HG02642 (cell line): ENCODE results near the gene POPDC2.

Experiments
- ATAC-seq: cut with Tn5 transposase; IDR thresholded peaks from one replicate; pipeline ENCODE4 v1.9.1; 2021; ENCODE audit warnings: mild to moderate bottlenecking; ENCODE audit not compliant: unreplicated experiment, poor library complexity

Gene POPDC2

DNA sequence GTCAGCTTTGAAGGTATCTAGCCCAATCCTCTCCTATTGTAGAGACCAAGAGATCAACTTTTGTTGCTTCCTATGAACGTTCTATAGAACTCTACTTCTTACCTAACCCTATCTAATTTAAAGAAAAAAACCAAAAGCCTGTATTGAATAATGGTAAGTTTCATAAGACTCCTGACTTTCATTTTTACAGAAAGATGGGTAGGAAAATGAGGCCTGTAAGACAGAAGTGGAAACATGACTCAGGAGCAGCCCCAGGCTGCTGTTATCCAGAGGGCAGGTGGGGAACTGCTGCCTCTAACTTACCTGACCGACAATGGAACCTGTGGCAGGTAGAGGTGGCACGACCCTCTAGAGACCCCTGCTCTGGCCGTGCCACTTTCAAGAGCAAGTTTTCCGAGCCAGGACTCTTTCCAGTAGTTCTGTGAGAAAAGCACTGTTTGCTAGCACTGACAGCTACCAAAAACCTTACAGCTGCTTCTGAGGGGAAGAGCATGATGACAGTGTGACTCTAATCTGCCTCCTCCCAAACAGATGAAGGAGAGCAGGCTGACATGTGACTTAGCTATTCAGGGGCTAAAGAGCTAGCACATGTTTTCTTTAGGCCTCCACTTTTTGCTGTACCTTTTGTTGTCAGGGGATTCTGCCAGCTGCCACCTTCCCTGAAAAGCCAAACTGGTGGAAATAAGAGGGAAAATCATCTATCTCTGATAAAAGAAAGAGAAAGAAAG is 17.5 kb downstream of the POPDC2 start:
- no peak for ATAC-seq

DNA sequence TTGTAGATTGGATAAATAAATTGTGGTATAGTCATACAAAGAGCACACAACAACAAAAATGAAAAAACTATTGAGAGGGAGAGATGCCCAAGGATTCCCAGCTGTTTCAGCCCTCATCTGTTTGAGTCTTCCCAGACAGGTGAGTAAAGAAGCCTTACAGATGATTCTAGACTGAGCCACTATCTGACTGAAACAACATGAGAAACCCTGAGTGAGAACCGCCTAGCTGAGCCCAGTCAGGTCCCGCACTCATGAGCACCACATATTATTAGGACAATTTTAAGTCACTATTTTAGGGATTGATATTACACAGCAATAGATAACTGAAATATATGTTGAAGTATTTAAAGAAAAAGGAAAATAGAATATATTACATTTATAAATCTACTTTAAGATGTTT is 19.0 kb downstream of the POPDC2 start:
- ATAC-seq, result no peak

DNA sequence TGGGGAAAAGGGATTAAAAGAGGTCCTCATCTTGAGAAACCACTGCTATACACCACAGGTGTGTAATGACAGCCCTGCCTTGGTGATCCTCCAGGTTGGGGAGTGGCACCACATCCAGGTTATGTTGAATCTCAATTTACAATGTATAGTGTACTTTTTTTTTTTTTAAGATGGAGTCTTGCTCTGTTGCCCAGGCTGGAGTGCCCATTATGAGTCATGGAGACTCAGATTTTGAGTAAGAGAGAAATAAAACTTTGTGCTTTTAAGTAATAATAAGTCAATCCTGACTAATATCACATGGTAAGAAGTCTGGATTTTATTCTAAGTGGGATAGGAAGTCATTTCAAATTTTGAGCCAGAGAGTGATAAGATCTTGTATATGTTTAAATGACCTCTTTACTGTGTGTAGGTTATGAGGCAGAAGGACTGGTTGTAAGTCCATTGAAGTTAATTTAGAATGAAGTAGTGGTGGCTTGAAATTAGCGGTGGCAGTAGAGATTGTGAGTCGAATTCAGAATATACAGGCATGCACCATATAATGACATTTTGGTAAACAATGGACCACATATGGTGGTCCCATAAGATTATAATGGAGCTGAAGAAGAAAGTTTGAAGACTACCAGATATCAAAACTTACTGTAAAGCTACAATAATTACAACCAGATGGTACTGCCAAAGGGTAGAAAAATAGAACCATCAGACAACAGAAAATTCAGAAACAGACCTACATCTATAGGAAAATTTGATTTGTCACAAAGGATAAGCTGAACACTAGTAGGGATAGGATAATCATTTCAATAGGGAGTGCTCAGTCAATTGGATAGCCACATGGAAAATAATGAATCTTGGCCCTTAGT is 20.7 kb downstream of the POPDC2 start:
- ATAC-seq, result no peak

DNA sequence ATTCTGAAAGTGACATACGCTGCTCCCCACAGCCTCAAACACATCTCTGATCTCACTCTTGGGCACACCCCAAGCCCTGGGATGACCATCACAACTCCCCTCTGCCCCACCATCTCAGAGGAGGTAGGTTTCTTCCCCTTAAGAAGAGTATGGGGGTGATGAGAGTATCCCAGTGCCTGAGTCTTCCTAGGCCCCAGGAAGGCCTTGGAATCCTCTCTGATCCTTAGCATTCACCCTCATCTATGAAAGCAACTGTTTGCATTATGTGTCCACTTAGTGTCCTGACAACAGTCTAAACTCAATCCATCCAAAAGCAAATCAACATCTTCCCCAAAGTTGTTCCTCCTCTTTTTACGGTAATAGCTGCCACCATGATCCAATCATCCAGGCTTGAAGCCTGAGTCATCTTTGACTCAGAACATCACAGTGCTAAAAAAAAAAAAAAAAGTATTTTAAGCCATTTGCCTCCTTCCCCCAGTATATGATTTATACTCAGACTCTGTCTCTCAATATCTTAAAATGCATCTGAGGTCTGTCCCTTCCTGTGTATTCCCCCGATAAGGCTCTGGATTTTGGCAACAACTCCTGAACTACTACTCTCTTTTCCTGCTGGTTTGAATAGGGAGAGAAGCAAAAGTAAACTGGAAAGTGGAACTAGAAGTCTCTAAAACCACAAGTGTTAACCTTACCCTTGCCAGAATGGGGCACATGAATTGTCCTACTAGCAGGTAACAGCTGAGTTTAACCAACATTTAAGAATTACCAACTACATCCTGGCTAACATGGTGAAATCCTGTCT is 22.5 kb downstream of the POPDC2 start:
- ATAC-seq, result peak; percentile 38

DNA sequence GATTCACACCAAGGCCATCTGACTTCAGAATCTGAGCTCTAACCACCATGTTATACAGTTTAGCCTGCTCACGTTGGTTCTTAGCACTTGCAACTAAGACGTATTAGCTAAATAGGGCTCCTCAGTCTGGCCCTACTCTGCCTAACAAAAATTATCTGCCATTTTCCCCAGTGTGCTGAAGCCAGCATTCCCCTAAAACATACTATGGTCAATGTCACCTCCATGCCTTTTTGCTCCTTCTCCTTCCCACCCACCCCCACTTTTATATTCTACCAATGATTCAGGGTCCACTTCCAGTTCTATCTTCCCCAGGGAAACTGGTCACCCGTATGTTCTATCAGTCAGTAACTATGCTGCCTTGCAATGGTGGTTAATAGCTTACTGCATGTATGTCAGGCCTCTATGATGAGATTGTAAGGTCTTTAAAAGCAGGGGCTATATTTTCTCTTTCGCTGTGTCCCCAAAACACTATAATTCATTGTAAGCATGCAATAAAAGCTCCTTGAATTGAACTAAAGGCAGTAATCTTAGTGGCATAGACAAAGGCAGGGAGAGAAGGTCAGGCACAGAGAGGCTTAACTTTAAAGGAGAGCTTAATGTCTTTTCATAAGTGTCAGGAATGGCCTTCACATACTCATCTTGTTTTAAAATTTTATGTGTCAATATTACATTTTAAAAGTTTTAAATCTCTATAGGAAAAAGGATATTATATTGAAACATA is 23.3 kb downstream of the POPDC2 start:
- no peak for ATAC-seq

DNA sequence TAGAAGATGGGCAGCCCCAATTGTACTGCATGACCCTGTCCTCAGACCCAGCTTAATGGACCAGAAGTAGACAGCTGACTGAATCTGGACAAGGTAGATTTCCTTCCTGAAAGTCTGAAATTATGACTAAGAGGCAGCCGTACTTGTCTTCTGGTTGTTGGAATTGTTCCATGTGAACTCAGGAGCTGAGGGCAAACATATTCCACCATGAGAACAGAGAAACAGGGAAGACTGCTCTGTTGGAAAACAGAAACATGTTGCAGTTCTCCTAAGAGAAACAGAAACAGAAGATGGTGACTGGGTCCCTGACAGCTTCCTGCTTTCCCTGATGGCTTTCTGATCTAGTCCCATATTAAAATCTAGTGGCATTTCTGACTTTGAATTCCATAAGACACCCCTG is 24.1 kb downstream of the POPDC2 start:
- ATAC-seq, result no peak

DNA sequence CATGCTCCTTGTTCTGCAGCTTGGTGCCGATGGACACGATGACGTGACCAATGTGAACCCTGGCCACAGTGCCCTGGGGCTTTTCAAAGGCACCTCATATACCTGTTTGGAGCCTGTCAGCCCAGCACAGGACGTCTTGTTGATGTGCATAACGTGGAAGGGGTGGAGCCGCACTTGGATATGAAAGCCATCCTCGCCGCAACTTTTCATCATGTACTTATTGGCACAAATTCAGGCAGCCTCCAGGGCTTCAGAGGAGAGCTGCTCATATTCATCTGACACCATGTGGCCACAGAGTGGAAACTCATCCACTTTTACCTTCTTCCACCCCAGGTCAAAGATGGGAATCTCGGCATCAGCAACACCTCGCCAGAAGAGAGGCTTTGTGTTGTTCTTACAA is 24.7 kb downstream of the POPDC2 start:
- ATAC-seq, result no peak

DNA sequence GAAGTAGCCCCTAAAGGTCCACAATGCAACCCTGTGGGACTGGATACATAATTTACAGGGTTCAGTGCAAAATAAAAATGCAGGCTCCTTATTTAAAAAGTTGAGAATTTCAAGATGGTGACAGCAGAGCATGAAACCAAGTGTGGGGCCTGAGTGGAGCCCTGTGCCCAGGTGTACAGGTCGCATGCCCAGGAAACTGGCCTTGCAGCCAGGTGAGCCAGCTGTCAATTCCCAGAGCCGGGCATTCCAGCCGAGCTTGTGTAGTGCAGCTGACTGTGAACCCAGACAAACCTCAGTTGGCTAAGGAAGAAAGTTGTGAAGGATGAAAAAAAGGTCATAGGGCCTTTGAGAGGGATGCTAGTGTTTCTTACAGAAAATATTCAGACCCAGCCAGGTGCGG is 27.6 kb downstream of the POPDC2 start:
- ATAC-seq, result no peak

DNA sequence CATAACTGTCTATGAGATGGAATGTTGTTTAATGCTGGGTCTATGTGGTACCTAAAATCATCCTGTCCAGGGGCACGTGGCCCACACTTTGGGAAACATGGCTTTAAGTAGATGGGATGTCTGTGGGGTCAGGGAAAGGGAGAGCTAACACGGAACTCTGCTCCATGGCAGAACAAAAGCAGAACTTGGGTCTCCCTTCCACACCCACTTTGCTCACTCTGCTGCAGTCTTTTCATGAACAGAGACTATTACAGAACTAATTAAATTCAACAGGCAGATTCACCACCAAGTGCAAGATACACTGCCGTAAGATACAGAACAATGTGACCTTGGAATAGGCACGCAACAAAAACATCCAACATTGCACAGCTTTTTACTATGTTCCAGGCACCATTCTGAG is 28.2 kb downstream of the POPDC2 start:
- no peak for ATAC-seq

DNA sequence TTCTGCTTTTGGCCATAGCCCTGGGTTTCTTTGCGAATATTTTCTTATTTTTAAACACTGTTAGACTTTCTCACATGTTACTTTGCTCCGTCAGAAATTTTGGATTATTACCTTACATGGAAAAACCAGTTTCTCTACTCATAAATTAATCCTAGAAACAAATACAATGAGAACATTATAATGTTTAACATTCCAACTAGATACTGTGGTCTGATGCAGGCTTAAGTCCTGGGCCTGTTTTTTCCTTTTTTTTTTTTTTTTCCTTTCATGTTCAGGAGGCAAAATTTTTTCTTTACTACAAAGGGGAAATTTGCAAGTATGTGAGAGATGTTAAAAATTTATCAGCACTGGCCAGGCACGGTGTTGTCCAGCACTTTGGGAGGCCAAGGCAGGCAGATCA is 28.9 kb downstream of the POPDC2 start:
- ATAC-seq, result no peak

DNA sequence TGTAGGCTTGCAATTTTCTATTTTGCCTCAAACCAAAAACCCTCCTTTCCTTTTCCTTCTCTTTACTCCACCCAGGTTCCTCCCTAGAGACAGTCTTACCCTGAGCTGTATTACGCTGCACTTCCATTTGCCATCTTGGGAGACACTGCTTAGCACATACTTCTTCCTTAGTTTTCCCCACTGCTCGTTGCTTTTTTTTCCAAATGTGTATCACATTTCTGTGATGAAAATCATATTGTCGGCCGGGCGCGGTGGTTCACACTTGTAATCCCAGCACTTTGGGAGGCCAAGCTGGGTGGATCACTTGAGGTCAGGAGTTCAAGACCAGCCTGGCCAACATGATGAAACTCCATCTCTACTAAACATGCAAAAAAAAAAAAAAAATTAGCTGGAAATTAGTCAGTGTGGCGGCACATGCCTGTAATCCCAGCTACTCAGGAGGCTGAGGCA is 29.5 kb downstream of the POPDC2 start:
- no peak for ATAC-seq

DNA sequence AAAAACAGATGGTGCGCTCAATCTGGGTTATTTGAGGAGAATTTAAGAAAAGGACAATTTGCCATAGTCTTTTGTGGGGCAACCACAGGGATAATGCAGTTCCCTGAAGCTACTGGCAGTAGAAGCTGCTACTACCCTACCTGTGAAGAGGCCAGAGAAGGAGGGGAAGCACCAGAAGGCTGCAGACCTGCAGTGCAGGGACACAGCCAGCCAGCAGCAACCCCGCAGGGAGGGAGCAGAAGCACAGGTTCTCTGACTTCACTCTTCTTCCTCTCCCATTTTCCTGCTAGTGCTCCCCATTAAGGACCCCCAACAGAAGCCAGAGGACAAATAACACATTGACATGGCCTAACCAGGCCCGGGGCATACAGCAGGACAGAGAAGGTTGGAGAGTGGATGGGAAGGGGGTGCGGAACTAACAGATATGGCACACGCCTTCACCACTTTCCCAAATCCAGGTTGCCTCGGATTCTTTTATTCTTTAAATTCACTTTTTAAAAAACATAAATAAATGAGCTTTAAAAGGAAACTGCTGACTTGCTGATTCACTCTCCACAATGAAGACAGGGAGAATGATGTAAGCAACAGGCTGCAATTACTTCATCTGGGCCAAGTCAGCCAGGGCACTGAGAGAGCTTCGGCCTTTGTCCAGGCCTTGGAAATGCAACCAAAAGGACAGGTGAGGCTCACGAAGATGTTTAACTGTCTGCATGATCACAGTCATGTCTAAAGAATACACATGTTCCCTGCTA is 30.1 kb downstream of the POPDC2 start:
- no peak for ATAC-seq

DNA sequence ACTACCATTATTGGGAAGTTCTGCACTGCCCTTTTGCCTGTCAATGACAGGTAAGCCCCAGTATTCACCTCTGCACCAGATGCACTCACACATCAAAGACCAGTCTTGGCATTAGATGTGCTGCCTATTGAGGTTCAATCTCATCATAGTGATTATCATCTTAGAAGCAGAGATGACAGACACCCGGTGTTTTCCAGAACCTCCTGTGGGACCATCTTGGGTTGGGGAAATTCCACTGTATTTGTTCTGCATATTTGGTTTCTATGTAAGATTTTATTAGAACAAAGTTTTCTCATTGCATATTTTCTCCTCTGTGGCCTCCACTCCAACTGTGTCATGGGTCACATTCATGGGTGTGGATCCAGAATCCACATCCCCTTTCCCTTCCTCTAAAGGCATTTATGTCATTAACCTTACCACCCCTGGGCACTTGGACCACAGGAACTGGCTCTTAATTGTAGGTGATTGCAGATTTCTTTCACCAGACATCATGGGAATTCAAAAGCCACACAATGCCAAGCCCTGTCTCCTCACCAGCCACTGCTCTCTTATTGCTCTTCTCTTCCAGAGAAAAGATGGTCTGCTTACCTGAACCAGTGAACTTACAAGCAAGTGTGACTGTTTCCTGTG is 31.5 kb downstream of the POPDC2 start:
- peak; percentile 39 for ATAC-seq

DNA sequence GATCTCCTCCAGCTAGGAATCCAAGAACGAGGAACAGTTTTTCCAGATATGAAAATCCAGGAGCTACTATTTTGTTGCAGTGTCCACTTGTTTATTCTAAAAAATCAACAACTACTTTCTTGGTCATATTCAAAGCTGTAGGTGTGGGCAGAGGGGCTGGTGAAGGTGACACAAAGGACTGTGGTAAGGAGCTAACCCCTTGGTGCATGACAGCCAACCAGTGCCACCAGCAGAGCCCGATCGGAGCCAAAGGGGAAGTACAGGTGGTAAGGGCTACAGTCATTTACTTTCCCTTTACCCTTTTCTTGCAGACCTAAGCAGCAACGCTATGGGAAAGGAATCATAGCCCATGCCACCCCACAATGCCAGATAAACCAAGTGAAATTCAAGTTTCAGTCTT is 32.0 kb downstream of the POPDC2 start:
- ATAC-seq, result peak; percentile 69

DNA sequence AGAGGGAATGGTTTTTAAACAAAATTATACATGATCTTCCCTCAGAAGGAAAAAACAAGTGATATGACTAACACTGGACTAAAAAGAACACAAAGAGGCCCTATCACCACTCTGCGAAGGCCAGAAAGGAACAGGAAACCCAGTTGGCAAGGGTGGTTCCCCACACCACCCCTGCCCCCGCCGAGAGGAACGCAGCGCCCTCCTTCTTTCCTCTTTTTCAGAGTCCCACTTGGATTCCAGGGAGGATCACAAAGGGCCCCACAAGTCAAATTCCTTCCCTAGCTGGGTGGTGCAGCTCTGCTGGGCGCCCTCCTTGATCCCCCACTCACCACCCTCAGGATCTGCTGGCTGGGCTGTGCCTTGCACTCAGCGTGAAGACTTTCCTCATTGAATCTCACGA is 32.9 kb downstream of the POPDC2 start:
- peak; percentile 34 for ATAC-seq

DNA sequence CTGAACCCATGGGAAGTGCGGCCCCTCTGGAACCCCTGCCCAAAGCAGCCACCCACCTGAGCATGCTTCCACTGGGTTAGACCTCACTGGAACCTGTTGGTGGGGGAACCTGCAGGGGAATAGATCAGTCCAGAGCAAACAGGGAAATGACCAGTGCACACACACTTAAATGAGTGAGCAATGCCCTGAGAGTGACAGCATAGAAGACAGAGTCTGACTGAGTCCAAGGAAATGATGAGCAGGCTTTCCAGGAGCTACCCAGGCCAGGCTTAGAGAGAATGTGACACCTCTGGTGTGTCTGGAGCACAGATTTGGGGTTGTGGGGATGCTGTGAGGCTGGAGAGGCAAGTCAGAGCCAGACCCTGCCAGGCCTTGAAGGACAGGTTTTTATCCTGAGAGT is 34.2 kb downstream of the POPDC2 start:
- no peak for ATAC-seq

DNA sequence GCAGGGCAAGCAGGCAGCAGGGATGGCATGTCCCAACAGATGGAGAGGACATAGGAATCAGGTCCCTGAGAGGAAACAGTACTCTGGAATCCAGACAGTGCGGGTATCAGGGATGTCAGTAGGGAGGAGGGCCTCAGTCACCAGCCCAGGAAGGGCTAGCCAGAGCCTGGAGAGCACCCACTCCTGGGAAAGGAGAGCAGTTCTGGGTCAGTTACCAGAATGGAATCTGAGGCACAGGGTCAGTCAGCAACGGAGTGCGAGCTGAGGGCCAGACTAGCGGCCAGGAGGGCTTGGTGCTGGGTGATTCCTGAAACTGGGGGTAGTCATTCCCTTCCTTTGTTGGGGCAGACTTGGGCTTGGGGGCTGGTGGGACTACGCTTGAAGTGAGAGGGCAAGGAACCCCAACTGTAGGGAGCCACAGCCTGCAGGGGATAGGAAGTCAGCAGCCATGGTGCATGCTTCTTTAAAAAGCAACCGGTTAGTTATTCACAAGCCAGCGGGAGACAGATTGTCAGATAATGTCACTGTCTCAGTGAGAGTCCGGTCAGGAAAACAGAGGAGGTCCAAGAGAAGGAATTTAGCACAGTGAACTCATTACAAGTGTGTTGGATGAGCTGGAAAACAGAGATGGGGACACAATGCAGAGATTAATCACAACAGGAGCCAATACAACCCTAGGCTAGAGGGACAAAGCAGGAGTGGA is 34.8 kb downstream of the POPDC2 start:
- ATAC-seq, result no peak

DNA sequence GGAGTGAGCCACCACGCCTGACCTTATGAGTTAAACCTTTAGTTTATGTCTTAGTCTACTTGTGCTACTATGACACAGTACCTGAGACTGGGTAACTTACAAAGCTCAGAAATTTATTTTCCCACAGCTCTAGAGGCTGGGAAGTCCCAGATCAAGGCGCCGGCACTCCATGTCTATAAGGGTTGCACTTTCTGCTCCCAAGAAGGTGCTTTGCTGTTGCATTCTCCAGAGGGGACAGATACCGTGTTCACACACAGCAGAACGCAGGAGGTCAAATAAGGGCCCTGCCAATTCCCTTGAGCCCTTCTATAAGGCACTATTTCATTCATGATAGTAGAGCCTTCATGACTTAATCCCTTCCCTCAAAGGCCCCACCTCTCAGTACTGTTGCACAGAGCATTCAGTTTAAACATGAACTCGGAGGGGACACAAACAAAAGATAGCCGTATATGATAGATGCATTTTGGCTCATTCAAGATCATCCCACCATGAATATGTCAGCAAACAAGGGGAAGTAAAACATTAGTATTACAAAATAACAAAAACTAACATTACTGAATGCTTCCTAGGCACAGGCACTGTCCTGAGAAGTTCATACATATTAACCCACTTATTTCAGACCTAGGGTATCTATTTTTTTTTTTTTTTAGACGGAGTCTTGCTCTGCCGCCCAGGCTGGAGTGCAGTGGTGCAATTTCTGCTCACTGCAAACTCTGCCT is 36.2 kb downstream of the POPDC2 start:
- no peak for ATAC-seq
